Fibroblast of villous mesenchyme (primary cell): ENCODE results near the gene PALLD. TPM values are rescaled to one million over a fixed set of nuclear protein-coding genes. Genes with fewer than 3 reads are reported as not detected.

Source experiments
- DNase-seq: peaks from one replicate; pipeline ENCODE4 v3.0.0-alpha.2; 2010; ENCODE audit warnings: low read depth
- H3K4me3 ChIP-seq: 2 replicates; pipeline ENCODE4 v1.5.1; 2011; ENCODE audit warnings: low read depth, mild to moderate bottlenecking, low read length
- CTCF ChIP-seq: IDR thresholded peaks from 2 replicates; pipeline ENCODE4 v1.5.1; 2012; ENCODE audit warnings: low read depth, mild to moderate bottlenecking, low read length; ENCODE audit not compliant: insufficient read depth
- total RNA-seq: library from RNA; depleted of rRNA; stranded (reverse); fragments of >200 nt; gene quantifications from 2 replicates; pipeline ENCODE4 v1.2.3, GENCODE V29; 2012

PALLD gene
- total RNA-seq, 1 donor, result 188 TPM

- DNase-seq, result no peak
- no peak overlapping the region for H3K4me3 ChIP-seq
- no peak for TF ChIP-seq CTCF
Measured at GRCh38 chr4:168566726-168567125, 69.9 kb downstream of the PALLD start.

- H3K4me3 ChIP-seq, result no peak overlapping the region
- TF ChIP-seq CTCF, result no peak
- peak; percentile 49 for DNase-seq
Measured at GRCh38 chr4:168569066-168569930, 72.4 kb downstream of the PALLD start.

- no peak for TF ChIP-seq CTCF
- DNase-seq, result no peak
- no peak overlapping the region for H3K4me3 ChIP-seq
Measured at GRCh38 chr4:168569931-168570276, 73.1 kb downstream of the PALLD start.

- no peak overlapping the region for H3K4me3 ChIP-seq
- no peak for TF ChIP-seq CTCF
- no peak for DNase-seq
Measured at GRCh38 chr4:168570466-168570865, 73.6 kb downstream of the PALLD start.

GRCh38 chr4:168572002-168572401 is 75.2 kb downstream of the PALLD start:
- DNase-seq, result no peak
- no peak for TF ChIP-seq CTCF
- no peak overlapping the region for H3K4me3 ChIP-seq

- H3K4me3 ChIP-seq, result no peak overlapping the region
- TF ChIP-seq CTCF, result no peak
- DNase-seq, result no peak
Measured at GRCh38 chr4:168573870-168574269, 77.0 kb downstream of the PALLD start.
